ENCODE measurements around the gene CHL1.
"Not testable (repeated sequence)": the region's sequence is repeated elsewhere in the genome, so short reads cannot be mapped to it uniquely, and the experiment has no call there.

Gene CHL1

GRCh38 chr3:355622-356021, 159.1 kb downstream of the CHL1 start:
- no peak for DNase-seq (ENCODE audit: extremely low spot score)
- ChIA-PET CTCF (interaction anchor here (1.0 to 8.3 kb wide), 6 partner anchors 11 to 314 kb away, joined by 3 to 118 read pairs (median 12); no protein-coding TSS in a partner anchor), POLR2A (no interaction called here)
- TF ChIP-seq, protein P1, sequence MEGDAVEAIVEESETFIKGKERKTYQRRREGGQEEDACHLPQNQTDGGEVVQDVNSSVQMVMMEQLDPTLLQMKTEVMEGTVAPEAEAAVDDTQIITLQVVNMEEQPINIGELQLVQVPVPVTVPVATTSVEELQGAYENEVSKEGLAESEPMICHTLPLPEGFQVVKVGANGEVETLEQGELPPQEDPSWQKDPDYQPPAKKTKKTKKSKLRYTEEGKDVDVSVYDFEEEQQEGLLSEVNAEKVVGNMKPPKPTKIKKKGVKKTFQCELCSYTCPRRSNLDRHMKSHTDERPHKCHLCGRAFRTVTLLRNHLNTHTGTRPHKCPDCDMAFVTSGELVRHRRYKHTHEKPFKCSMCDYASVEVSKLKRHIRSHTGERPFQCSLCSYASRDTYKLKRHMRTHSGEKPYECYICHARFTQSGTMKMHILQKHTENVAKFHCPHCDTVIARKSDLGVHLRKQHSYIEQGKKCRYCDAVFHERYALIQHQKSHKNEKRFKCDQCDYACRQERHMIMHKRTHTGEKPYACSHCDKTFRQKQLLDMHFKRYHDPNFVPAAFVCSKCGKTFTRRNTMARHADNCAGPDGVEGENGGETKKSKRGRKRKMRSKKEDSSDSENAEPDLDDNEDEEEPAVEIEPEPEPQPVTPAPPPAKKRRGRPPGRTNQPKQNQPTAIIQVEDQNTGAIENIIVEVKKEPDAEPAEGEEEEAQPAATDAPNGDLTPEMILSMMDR (IDR thresholded peaks at IDR 0.05; ENCODE audit: control extremely low read depth, extremely low read depth, low read depth, missing control alignments) = no peak

- CTCF ChIA-PET = interaction anchor here (1.0 to 8.3 kb wide), 5 partner anchors 9 to 315 kb away, joined by 3 to 118 read pairs (median 6); no protein-coding TSS in a partner anchor
- POLR2A ChIA-PET = no interaction called here
- no peak for DNase-seq (ENCODE audit: extremely low spot score)
- TF ChIP-seq, protein P1 (IDR thresholded peaks at IDR 0.05; ENCODE audit: control extremely low read depth, extremely low read depth, low read depth, missing control alignments) = no peak
Measured at GRCh38 chr3:356952-357351, 160.4 kb downstream of the CHL1 start.

- ChIA-PET CTCF (no interaction called here), POLR2A (no interaction called here)
- TF ChIP-seq, protein P1 (IDR thresholded peaks at IDR 0.05; ENCODE audit: control extremely low read depth, extremely low read depth, low read depth, missing control alignments) = no peak
- DNase-seq (ENCODE audit: extremely low spot score) = peak; percentile 12
Measured at GRCh38 chr3:359672-360071, 163.1 kb downstream of the CHL1 start.

GRCh38 chr3:362681-363338, 166.2 kb downstream of the CHL1 start:
- DNase-seq (ENCODE audit: extremely low spot score) = no peak
- TF ChIP-seq, protein P1 (IDR thresholded peaks at IDR 0.05; ENCODE audit: control extremely low read depth, extremely low read depth, low read depth, missing control alignments) = no peak
- POLR2A ChIA-PET = no interaction called here
- CTCF ChIA-PET = interaction anchor here (1.1 to 3.7 kb wide), 2 partner anchors 9 to 15 kb away, joined by 3 to 32 read pairs; no protein-coding TSS in a partner anchor

- POLR2A ChIA-PET = no interaction called here
- TF ChIP-seq, protein P1 (IDR thresholded peaks at IDR 0.05; ENCODE audit: control extremely low read depth, extremely low read depth, low read depth, missing control alignments) = no peak
- CTCF ChIA-PET = interaction anchor here (3.7 kb wide), 1 partner anchor 11 kb away, joined by 32 read pairs; no protein-coding TSS in a partner anchor
- DNase-seq (ENCODE audit: extremely low spot score) = no peak
Measured at GRCh38 chr3:364287-364686, 167.7 kb downstream of the CHL1 start.

- DNase-seq (ENCODE audit: extremely low spot score) = no peak
- POLR2A ChIA-PET = no interaction called here
- CTCF ChIA-PET = no interaction called here
- TF ChIP-seq, protein P1 (IDR thresholded peaks at IDR 0.05; ENCODE audit: control extremely low read depth, extremely low read depth, low read depth, missing control alignments) = no peak
Measured at GRCh38 chr3:365268-365667, 168.7 kb downstream of the CHL1 start.

GRCh38 chr3:366253-366652, 169.7 kb downstream of the CHL1 start:
- POLR2A ChIA-PET; DNase-seq (ENCODE audit: extremely low spot score): not testable (repeated sequence)
- CTCF ChIA-PET = interaction anchor here (3.2 kb wide), 1 partner anchor 12 kb away, joined by 9 read pairs; no protein-coding TSS in a partner anchor
